Retinal pigment epithelial cell (primary cell): Measurements from ENCODE around the gene FBXL20.
A peak's percentile ranks its signal among the peaks of the same experiment; 100 is the strongest.
"Not testable (repeated sequence)": the region's sequence is repeated elsewhere in the genome, so short reads cannot be mapped to it uniquely, and the experiment has no call there.

ENCODE experiments used
- DNase-seq: peaks from one replicate; pipeline ENCODE4 v3.0.0-alpha.2; 2010; ENCODE audit warnings: low read depth
- H3K4me3 ChIP-seq: 2 replicates; pipeline ENCODE4 v1.5.1; 2011; ENCODE audit warnings: mild to moderate bottlenecking, low read length, control low read depth, moderate library complexity
- CTCF ChIP-seq: conservative IDR thresholded peaks from 2 replicates; pipeline ENCODE4 v1.5.1; 2011; ENCODE audit warnings: low read depth, low read length, control low read depth, inconsistent platforms

Gene FBXL20

DNA sequence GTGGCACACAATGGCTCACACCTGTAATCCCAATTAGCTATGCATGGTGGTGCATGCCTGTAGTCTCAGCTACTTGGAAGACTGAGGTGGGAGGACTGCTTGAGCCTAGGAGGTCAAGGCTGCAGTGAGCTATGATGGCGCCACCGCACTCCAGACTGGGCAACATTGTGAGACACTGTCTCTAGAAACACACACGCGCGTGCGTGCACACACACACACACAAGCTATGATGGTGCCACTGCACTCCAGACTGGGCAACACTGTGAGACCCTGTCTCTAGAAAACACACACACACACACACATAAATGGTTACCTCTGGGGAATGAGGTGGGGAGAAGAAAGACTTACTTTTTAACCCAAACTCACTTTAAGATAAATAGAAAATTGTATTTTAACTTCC is 16.4 kb downstream of the FBXL20 start:
- no peak for TF ChIP-seq CTCF
- no peak overlapping the region for H3K4me3 ChIP-seq
- DNase-seq, result no peak

DNA sequence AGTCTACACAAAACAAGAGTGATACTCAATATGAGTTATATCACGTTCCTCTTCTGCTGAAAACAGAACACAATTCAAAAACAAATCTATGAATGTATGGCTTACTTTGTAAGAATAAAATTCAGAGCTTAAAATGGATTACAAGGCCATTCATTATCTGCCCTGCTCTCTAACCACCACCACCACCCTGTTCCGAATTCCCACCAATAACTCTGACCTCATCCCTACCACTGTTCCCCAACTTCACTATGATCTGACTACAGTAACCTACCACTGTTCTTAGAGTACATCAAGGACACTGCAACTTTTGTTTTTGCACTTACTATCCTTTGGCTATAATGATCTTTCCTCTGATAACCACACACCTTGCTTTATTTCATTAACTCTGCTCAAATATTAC is 21.3 kb downstream of the FBXL20 start:
- H3K4me3 ChIP-seq, result no peak overlapping the region
- DNase-seq, result no peak
- no peak for TF ChIP-seq CTCF

- DNase-seq, result peak; percentile 14
- TF ChIP-seq CTCF, result no peak
Measured at GRCh38 chr17:39376434-39376833, 25.0 kb downstream of the FBXL20 start.

GRCh38 chr17:39367805-39368204 is 33.6 kb downstream of the FBXL20 start:
- not testable (repeated sequence) for H3K4me3 ChIP-seq, DNase-seq

More at GRCh38 chr17:39376434-39376833, 25.0 kb downstream of the FBXL20 start:
- H3K4me3 ChIP-seq, result no peak overlapping the region

DNA sequence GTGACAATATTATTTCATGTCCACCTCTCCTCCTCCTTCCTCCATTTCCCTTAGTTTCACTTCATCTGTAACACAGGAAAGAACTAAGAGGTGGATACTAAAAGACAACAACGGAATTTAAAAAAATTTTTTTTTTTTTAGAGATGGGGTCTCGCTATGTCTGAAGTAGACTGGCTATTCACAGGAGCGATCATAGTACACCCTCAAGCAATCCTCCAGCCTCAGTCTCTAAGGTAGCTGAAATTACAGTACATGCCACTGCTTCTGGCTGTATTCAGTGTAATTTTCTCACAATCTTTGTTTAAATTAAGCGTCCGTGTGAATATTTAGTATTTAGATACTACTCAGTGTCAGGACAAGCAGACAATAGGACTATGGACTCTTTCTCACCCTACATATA is 35.6 kb downstream of the FBXL20 start:
- H3K4me3 ChIP-seq, result no peak overlapping the region
- DNase-seq, result no peak
- TF ChIP-seq CTCF, result no peak

GRCh38 chr17:39365242-39365641 is 36.2 kb downstream of the FBXL20 start:
- H3K4me3 ChIP-seq, result no peak overlapping the region
- no peak for DNase-seq
- TF ChIP-seq CTCF, result no peak

DNA sequence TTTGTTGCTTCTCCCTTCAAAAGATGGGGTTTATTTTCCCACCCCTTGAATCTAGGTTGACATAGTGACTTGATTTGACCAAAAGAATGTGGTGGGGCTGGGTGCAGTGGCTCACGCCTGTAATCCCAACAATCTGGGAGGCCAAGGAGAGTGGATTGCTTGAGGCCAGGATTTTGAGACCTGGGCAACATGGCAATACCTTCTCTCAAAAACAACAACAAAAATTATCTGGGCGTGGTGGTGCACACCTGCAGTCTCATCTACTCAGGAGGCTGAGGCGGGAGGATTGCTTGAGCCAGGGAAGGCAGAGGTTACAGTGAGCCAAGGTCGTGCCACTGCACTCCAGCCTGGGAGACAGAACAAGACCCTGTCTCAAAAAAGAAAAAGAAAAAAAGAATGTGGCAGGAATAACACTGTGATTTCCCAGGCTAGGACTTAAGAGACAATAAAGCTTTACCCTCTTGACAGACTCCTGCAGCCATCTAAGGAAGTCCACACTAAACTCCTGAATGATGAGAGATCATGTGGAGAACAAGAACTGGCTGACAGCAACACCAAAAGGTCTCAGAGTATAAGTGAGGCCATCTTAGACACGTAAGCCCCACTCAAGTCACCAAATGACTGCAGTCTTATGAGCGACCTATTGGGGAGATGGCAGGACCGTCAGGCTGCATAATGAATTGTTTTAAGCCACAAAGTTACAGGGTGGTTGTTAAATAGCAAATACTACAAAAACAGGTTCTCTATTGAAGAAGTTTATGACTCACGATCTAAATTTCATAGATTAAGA is 37.0 kb downstream of the FBXL20 start:
- TF ChIP-seq CTCF, result no peak

DNA sequence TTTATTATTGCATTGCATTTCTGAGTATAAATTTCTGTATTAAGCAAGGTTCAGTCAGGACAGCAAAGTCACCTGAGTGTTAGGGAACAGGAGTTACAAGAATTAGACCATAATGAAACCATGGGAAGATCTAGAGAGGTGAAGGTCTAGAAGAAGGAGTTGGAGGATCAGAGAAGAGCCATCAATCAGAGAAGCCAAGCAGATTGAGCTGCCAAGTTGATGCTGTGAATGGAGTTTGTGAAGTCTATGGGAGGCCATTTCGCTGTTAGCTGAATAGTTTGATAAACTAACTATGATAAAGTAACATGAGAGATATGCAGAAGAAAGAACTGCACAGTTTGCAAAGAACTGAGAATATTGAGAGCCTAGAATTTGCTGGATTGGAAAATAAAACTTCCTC is 40.4 kb downstream of the FBXL20 start:
- no peak for DNase-seq
- no peak overlapping the region for H3K4me3 ChIP-seq
- no peak for TF ChIP-seq CTCF

More for the DNA sequence above, 37.0 kb downstream of the FBXL20 start:
- no peak for DNase-seq
- no peak overlapping the region for H3K4me3 ChIP-seq
